ENCODE measurements around the gene TNXB. TPM values are rescaled to one million over a fixed set of nuclear protein-coding genes. Genes with fewer than 3 reads are reported as not detected.

Gene TNXB
- total RNA-seq, 1 experiment from 2014 or later = 0.66 TPM

DNA sequence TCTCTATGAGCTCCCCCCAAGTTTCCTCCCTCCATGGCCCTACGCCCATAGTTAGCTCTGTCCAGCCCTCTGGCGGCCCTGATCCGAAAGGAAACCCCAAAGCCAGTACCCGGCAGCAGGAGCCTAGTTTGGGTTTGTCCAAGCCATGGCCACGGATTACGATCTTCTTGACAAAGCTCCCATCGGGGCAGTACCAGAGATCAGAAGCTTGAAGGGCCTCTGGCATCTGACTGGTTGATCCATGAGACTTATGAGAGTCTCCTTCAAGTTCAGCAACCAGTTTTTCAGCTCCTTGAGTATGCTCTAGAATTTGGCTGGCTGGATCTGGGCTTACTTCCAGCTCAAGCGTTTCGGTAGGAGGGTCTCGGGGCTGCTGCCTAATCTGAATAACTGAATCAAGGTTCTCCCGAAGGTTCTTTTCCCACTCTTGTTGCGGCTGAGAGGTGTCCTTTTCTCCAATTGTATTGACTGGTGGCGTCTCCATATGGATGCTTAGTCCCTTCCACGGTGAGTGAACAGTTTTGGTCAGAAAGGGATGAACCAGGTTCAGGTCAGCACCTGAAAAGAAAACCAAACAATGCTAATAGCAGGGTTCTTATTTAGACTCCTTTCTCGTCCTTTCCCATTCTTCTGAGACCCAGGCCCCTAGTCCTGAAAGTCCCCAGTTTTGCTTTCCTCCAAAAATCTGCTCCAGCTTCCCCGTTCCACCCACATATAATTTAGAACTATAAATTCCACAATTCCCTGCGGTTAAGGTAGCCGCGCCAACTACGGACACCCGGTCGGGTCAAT, 20.4 kb upstream of the TNXB start:
- Histone ChIP-seq H3K27me3 (replicated peaks) (no peaks in the 10 kb centered on the region), H3K4me1 (replicated peaks) (peaks cover 39% of the 10 kb centered on the region), H3K9me3 (replicated peaks) (no peaks in the 10 kb centered on the region), H3K4me3 (peak overlapping the region; percentile 47), H3K36me3 (peaks cover 28% of the 10 kb centered on the region), H3K27ac (peak overlapping the region; percentile 25)
- DNase-seq (ENCODE audit: low read depth in 1 of 2, low spot score in 2 of 2) = no peak

DNA sequence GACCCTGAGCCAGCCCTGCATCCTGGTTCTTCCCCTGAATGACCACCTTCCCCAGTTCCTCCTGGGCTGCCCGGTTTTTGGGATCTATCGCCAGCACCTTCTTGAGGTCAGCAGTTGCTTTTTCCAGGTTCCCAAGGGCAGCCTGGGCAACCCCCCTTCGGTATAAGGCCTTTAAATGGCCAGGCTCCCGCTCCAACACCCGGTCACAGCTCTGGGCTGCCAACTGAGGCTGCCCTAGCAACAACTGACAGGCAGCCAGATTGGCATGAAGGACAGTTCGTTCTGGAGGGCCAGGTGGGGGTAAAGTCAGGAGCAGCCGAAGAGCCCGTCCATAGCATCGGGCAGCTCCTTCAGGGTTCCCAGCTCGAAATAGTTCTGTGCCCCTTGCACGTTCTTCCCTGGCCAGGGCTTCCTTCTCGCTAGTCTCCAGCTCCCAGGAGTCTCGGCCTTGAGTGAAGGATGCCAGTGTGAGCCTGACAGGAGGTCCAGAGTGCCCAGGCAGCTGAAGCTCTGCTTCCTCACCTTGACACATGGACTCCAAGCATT, 19.7 kb upstream of the TNXB start:
- Histone ChIP-seq H3K4me3 (peak overlapping the region; percentile 47; the same call in 1 of the 2 replicates), H3K27me3 (replicated peaks) (no peaks in the 10 kb centered on the region), H3K9me3 (replicated peaks) (no peaks in the 10 kb centered on the region), H3K4me1 (replicated peaks) (peaks cover 33% of the 10 kb centered on the region), H3K27ac (no peak overlapping the region), H3K36me3 (peaks cover 35% of the 10 kb centered on the region)
- DNase-seq (ENCODE audit: low read depth in 1 of 2, low spot score in 2 of 2) = no peak

DNA sequence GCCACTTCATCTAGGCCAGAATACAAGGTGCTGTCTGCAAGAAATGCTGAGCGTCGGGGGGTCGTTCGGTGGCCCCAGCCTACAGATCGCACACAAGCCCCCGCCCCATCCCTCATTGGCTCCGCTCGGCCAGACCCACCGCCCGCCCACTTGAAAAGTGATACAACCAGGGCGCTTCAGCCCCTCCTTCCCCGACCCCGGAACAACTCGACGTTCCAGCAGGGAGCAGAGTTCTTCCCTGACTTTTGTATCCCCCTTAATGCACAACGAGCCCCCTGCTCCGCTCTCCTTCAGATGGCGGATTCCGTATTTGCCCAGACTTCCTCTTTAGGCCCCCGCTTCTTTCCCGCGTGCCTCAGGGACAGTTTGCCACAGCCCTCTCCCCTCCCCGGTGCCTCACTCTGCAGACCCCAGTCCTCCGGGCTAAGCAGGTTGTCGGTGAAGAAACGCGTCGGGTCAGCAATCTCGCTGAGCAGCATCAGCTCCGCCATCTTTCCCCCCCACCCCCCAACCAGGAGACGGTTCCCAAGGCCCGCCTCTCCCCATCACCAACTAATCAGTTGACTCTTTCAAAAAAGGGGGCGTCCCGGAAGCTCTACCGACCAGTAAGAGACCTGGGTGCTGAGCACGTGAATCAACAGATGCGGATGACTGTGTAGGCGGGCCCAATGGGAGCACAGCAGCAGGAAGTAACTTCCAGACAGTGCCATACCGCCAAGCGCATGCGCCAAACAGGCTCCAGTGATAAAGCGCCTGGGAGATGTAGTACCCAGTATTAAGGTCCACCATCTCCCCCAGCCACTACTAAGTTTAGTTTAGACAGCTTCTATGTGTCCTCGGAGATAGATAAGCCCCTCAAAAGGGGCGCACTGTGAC, 18.8 kb upstream of the TNXB start, which contains the start of gene ATF6B:
TSS of gene ATF6B (minus strand) at position 530 of the 876 bp plus-strand sequence. CDS start at position 491, 39 bp downstream.
- Histone ChIP-seq H3K4me3 (peak within 1 kb of the TSS; percentile 71), H3K9me3 (replicated peaks) (no peaks in the 10 kb centered on the region), H3K4me1 (replicated peaks) (peaks cover 26% of the 10 kb centered on the region), H3K36me3 (peaks cover 41% of the 10 kb centered on the region), H3K27ac (peak within 1 kb of the TSS; percentile 78), H3K27me3 (replicated peaks) (no peaks in the 10 kb centered on the region)
- peak; percentile 91 to 99 for DNase-seq (ENCODE audit: low read depth in 1 of 2, low spot score in 2 of 2)

DNA sequence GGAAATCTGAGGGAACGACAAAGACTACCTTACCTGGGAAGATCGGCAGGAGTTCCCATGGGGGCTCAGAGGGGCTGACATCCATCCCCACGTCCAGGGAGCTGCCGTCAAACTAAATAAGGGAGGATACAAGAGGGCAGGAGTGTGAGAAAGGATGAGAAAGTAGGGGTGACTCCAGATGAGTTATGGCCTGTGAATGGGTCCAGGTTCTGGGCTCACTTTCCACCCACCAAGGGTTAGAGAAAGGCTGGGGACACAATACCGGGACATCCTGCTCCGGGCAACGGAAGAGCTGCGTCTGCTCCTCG, 18.2 kb upstream of the TNXB start:
- Histone ChIP-seq H3K36me3 (peaks cover 41% of the 10 kb centered on the region), H3K27me3 (replicated peaks) (no peaks in the 10 kb centered on the region), H3K27ac (peak overlapping the region; percentile 78), H3K9me3 (replicated peaks) (no peaks in the 10 kb centered on the region), H3K4me1 (replicated peaks) (peaks cover 26% of the 10 kb centered on the region), H3K4me3 (peak overlapping the region; percentile 71)
- DNase-seq (ENCODE audit: low read depth in 1 of 2, low spot score in 2 of 2) = no peak

DNA sequence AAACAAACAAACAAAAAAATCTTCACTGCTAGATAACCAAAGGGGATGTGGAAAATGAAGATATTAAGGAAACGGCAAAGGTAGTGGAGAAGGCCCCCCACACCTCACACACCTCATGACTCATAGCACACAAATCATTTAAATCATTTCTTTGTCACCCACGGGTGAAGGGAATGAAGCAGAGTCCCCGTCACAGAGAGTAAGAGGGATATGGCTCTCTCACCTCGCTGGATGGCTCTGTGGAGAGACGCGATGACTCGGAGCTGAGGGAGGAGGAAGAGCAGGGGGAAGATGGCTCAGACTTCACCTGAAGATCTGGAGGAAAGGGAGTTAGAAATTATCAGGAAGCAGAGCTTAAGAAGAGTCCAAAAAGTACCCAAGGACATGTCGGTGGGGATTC, 17.7 kb upstream of the TNXB start:
- peaks cover 26% of the 10 kb centered on the region for H3K4me1 ChIP-seq (replicated peaks)
- peak overlapping the region; percentile 71 for H3K4me3 ChIP-seq
- peaks cover 45% of the 10 kb centered on the region for H3K36me3 ChIP-seq
- H3K9me3 ChIP-seq (replicated peaks) = no peaks in the 10 kb centered on the region
- DNase-seq (ENCODE audit: low read depth in 1 of 2, low spot score in 2 of 2) = no peak
- H3K27me3 ChIP-seq (replicated peaks) = no peaks in the 10 kb centered on the region
- no peak overlapping the region for H3K27ac ChIP-seq

DNA sequence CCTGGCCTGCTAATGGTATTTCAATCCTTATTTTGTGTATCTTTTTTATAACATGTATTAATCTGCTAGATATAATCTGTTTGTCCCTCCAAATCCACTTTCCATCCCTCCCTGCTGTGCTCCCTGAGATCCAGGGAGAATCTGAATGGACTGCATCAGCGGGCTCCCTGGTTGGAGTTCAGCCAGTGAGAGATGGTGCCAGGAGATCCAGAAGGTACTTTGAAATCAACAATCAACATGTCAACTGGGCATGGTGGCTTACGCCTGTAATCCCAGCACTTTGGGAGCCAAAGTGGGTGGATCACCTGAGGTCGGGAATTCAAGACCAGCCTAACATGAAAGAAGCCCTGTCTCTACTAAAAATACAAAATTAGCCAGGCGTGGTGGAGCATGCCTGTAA, 14.5 kb upstream of the TNXB start:
- no peak overlapping the region for H3K27ac ChIP-seq
- H3K4me3 ChIP-seq = no peak overlapping the region
- no peak for DNase-seq (ENCODE audit: low read depth in 1 of 2, low spot score in 2 of 2)
- peaks cover 74% of the 10 kb centered on the region for H3K36me3 ChIP-seq
- no peaks in the 10 kb centered on the region for H3K9me3 ChIP-seq (replicated peaks)
- no peaks in the 10 kb centered on the region for H3K27me3 ChIP-seq (replicated peaks)
- H3K4me1 ChIP-seq (replicated peaks) = peaks cover 20% of the 10 kb centered on the region

DNA sequence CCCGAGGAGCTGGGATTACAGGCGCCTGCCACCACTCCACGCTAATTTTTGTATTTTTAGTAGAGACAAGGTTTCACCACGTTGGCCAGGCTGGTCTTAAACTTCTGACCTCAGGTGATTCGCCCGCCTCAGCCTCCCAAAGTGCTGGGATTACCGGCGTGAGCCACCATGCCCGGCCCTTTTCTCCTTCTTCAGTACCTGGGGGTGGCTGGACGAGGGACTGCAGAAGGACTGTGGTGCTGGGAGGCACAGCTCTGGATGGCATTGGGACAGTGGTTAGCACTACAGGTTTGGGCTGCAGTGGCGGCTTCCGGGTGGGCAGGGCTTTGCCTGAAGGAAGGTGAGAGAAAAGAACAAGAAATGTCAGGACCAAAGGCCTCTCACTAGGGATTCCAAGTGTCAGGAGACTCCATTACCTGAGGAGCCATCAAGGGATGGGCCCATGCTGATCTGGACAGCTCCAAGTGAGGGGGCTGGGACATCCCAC, 11.5 kb upstream of the TNXB start:
- no peak for DNase-seq (ENCODE audit: low read depth in 1 of 2, low spot score in 2 of 2)
- Histone ChIP-seq H3K9me3 (replicated peaks) (no peaks in the 10 kb centered on the region), H3K4me1 (replicated peaks) (peaks cover 17% of the 10 kb centered on the region), H3K4me3 (no peak overlapping the region), H3K27ac (no peak overlapping the region), H3K36me3 (peaks cover 88% of the 10 kb centered on the region), H3K27me3 (replicated peaks) (no peaks in the 10 kb centered on the region)

DNA sequence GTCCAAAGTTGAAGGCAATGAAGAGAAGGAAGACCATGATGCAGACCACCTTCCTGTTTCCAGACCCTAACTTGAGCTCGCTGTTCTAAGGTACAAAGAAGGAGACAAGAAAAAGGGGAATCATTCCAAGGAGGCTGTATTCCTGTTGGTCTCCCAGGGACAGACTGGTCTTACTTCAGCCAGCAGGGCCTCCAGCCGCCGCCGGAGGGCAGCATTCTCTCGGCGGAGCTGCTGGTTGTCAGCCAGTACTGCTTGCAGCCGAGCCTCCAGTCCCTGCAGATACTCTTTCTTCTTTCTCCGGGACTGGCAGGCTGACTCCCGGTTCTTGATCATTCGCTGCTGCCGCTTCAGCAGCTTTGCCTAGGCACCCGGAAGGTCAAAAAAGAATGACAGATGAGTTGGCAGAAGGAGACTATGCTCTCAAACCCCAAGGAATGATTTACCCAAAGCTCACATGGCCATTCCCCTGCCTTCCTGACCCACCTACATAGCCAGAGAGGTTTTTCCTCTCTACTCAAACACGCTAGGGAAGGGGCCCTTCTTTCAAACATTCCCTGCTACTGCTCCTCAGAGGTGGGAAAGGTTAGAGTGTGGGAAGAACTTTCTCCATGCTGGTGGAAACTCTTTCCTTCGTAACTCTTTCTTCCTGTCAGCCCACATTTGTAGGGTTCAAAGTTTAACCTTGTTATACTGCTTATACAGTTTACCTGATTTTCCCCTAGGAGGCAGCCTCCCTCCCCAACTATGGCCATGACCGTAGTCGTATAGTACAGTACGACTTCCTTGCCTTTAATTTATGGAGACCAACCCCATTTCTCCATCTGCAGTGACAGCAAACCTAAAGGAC, 9.9 kb upstream of the TNXB start:
- Histone ChIP-seq H3K27me3 (replicated peaks) (no peaks in the 10 kb centered on the region), H3K36me3 (peaks cover 79% of the 10 kb centered on the region), H3K9me3 (replicated peaks) (no peaks in the 10 kb centered on the region), H3K4me3 (no peak overlapping the region), H3K27ac (no peak overlapping the region), H3K4me1 (replicated peaks) (peaks cover 33% of the 10 kb centered on the region)
- DNase-seq (ENCODE audit: low read depth in 1 of 2, low spot score in 2 of 2) = peak; percentile 64 to 86

DNA sequence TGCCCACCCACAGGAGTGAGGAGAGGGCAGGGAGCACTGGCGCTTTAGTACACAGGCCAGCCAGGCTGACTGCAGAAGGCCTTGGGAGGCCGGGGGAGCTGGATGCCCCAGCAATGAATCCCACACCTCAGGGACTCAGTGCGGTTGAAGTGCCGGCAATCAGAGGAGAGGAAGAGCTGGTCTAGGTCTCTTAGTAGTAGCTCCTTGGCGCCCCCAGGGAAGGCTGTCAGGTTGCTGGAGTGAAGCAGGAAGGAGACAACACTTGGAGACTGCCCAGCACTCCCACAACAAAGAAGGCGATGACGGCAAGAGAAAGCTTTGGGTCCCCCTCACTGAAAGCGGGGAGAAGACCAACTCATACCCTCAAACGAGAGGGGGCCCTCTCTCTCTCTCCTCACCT, 8.3 kb upstream of the TNXB start:
- Histone ChIP-seq H3K4me3 (no peak overlapping the region), H3K4me1 (replicated peaks) (peaks cover 43% of the 10 kb centered on the region), H3K9me3 (replicated peaks) (no peaks in the 10 kb centered on the region), H3K27ac (no peak overlapping the region), H3K36me3 (peaks cover 79% of the 10 kb centered on the region), H3K27me3 (replicated peaks) (no peaks in the 10 kb centered on the region)
- DNase-seq (ENCODE audit: low read depth in 1 of 2, low spot score in 2 of 2) = no peak

DNA sequence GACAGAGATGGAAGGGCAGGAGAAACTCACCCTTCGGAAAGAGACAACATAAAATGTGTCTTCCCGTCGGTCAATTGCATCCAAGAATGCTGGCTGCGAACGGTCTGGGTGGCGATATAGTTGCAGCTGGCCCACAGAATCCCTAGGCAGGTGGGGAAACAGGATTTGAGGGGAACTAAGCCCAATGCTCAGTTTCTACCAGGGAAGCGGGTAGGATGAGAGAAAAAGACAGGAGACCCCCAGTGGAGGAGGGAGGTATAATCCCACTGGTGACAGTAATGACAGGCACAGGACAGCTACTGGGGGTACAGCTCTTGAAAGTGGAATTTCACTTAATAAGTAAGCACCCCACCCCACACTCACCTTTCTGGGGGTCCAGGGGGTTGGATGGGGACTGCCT, 7.5 kb upstream of the TNXB start:
- DNase-seq (ENCODE audit: low read depth in 1 of 2, low spot score in 2 of 2) = no peak
- no peaks in the 10 kb centered on the region for H3K9me3 ChIP-seq (replicated peaks)
- peaks cover 73% of the 10 kb centered on the region for H3K36me3 ChIP-seq
- H3K27ac ChIP-seq = no peak overlapping the region
- H3K27me3 ChIP-seq (replicated peaks) = no peaks in the 10 kb centered on the region
- H3K4me1 ChIP-seq (replicated peaks) = peaks cover 43% of the 10 kb centered on the region
- no peak overlapping the region for H3K4me3 ChIP-seq

DNA sequence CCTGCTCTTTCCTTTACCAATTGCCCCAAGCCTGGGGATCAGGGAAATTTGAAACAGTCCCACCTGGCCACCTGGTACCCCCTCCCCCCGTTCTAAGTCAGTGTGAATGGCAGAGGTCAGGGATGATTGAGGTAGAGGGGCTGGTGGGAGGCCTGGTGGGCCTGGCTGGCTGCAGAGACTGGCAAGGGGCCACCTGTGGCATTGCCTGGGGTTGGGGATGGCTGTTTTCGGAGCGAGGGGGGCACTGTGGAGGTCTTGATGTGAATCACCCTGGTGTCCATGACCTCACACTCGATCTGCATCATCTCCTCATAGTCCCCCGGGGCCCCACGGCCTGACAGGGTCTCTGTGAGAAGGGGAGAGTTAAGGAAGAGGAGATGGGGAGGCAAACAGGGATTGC, 6.5 kb upstream of the TNXB start:
- H3K4me3 ChIP-seq = no peak overlapping the region
- DNase-seq (ENCODE audit: low read depth in 1 of 2, low spot score in 2 of 2) = no peak
- H3K36me3 ChIP-seq = peaks cover 62% of the 10 kb centered on the region
- no peaks in the 10 kb centered on the region for H3K27me3 ChIP-seq (replicated peaks)
- no peaks in the 10 kb centered on the region for H3K9me3 ChIP-seq (replicated peaks)
- H3K4me1 ChIP-seq (replicated peaks) = peaks cover 43% of the 10 kb centered on the region
- H3K27ac ChIP-seq = peak overlapping the region; percentile 67

DNA sequence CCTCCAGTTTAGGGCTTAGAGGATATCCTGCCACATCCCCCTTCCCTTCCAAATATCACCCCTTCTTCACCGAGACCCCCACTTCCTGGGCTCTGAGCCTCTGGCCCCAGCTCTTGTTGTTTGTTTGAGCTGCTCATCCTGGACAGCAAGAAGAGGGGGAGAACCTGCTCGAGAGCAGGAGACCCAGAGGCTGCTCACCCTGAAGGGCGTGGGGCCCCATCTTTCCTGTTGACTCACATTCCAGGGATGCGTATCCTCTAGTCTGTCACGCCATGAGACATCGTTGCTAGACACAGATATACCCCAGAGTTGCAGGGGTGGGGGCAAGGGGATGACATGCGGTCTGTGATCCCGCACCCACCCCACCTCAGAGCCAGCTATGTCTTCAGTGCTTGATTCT, 5.7 kb upstream of the TNXB start:
- H3K4me3 ChIP-seq = no peak overlapping the region
- no peaks in the 10 kb centered on the region for H3K27me3 ChIP-seq (replicated peaks)
- DNase-seq (ENCODE audit: low read depth in 1 of 2, low spot score in 2 of 2) = peak; percentile 73 to 89
- no peaks in the 10 kb centered on the region for H3K9me3 ChIP-seq (replicated peaks)
- peaks cover 43% of the 10 kb centered on the region for H3K4me1 ChIP-seq (replicated peaks)
- peaks cover 57% of the 10 kb centered on the region for H3K36me3 ChIP-seq
- peak overlapping the region; percentile 67 for H3K27ac ChIP-seq
